Vagina (tissue), 2 donors: ENCODE data around the gene MAP4K2. TPM values are rescaled to one million over a fixed set of nuclear protein-coding genes. Genes with fewer than 3 reads are reported as not detected.

Source experiments
- DNase-seq, 2 donors: peaks; one replicate each; pipeline ENCODE4 v3.0.0-alpha.2; 2017; ENCODE audit errors: extremely low spot score in 2 of 2
- H3K27ac ChIP-seq: fragments of 200-600 bp; sonication (generic); one replicate; pipeline ENCODE4 v1.5.1; 2019
- H3K27me3 ChIP-seq: fragments of 200-600 bp; sonication (generic); one replicate; pipeline ENCODE4 v1.5.1; 2019
- H3K36me3 ChIP-seq, 2 donors: fragments of 200-600 bp; sonication (generic); one replicate each; pipeline ENCODE4 v1.5.1; 2017 to 2019
- H3K4me1 ChIP-seq: fragments of 200-600 bp; sonication (generic); one replicate; pipeline ENCODE4 v1.5.1; 2019
- H3K4me3 ChIP-seq, 2 donors: fragments of 200-600 bp; sonication (generic); 1 replicate in 1 of 2; 2 replicates in 1 of 2; pipeline ENCODE4 v1.5.1; 2016 to 2019
- H3K9me3 ChIP-seq: fragments of 200-600 bp; sonication (generic); one replicate; pipeline ENCODE4 v1.5.1; 2019
- POLR2A ChIP-seq, 2 donors: fragments of 450-650 bp; IDR thresholded peaks; one replicate each; pipeline ENCODE4 v1.6.1; 2017; ENCODE audit warnings: antibody characterized with exemption in 2 of 2, mild to moderate bottlenecking in 2 of 2, moderate library complexity in 2 of 2
- POLR2AphosphoS5 ChIP-seq, 2 donors: sonication (generic); formaldehyde crosslinking; IDR thresholded peaks; one replicate each; pipeline ENCODE4 v1.9.0; 2017; ENCODE audit warnings: antibody characterized with exemption in 2 of 2, mild to moderate bottlenecking in 2 of 2, low read depth in 1 of 2; ENCODE audit not compliant: insufficient read depth in 1 of 2
- intact Hi-C: fragments of 100-400 bp; cut with DNase I; formaldehyde crosslinking; loops from one replicate; pipeline ENCODE4 v1.15.1; 2023
- total RNA-seq: library from RNA; depleted of rRNA; stranded (reverse); fragments of >200 nt; gene quantifications from one replicate; pipeline ENCODE4 v1.2.3, GENCODE V29; 2016
- TF ChIP-seq, protein P1 (sequence below), 3 experiments: fragments of 450-650 bp in 2 of 3; fragments of 200-600 bp in 1 of 3; sonication (generic) in 1 of 3; IDR thresholded peaks; one replicate each; pipeline ENCODE4 v1.5.1; 2017 to 2019; ENCODE audit warnings: antibody characterized with exemption in 3 of 3, mild to moderate bottlenecking in 2 of 3, moderate library complexity in 2 of 3

MAP4K2 gene
- total RNA-seq, 1 donor from 2014 or later: 20.6 TPM

DNA sequence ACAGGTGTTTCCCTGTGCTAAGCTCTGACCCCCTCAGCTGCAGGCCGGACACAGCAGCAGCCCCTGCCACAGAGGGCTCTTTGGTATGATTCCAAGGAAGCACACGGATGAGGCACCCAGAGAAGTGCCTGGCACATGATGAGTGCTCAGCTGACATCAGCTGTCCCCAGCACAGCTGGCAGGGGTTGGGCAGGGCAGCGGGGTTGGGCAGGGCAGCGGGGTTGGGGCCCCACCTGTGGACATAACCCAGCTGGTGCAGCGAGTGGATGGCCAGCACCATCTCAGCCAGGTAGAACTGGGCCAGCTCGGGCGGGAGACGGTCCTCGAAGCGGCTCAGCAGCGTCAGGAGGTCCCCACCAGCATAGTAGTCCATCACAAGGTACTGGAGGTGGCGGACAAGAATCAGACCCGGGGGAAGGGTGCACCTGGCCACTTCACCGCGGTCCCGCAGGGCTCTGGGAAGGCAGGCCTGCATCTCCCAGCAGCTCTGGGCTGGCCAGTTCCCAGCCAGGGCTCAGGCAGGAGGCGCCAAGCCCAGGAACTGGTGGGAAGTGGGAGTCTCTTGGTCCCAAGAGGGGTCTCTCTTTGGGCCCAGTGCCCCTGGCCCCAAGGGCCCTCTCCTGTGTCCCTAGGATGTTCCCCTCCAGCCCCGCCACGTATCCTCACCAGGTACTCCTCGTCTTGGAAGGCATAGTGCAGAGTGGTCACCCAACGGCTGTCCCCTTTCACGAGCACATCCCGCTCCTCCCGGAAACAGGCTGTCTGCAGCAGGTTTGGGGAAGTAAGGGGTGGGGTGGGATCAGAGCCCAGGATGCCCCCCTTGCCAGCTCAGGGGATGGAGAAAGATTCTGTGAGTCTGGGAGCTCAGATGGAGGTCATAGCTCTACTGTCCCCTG, 37.1 kb upstream of the MAP4K2 start:
- TF ChIP-seq, protein P1, sequence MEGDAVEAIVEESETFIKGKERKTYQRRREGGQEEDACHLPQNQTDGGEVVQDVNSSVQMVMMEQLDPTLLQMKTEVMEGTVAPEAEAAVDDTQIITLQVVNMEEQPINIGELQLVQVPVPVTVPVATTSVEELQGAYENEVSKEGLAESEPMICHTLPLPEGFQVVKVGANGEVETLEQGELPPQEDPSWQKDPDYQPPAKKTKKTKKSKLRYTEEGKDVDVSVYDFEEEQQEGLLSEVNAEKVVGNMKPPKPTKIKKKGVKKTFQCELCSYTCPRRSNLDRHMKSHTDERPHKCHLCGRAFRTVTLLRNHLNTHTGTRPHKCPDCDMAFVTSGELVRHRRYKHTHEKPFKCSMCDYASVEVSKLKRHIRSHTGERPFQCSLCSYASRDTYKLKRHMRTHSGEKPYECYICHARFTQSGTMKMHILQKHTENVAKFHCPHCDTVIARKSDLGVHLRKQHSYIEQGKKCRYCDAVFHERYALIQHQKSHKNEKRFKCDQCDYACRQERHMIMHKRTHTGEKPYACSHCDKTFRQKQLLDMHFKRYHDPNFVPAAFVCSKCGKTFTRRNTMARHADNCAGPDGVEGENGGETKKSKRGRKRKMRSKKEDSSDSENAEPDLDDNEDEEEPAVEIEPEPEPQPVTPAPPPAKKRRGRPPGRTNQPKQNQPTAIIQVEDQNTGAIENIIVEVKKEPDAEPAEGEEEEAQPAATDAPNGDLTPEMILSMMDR (IDR thresholded peaks at IDR 0.05): no peak
- TF ChIP-seq POLR2A (IDR thresholded peaks at IDR 0.05) (no peak), POLR2AphosphoS5 (IDR thresholded peaks at IDR 0.05; ENCODE audit: insufficient read depth in 1 of 2, low read depth in 1 of 2) (no peak)
- intact Hi-C loops: no loop called here
- no peaks in the 10 kb centered on the region for H3K9me3 ChIP-seq
- H3K27ac ChIP-seq: no peak overlapping the region
- H3K4me1 ChIP-seq: peaks cover 9% of the 10 kb centered on the region
- H3K4me3 ChIP-seq: no peak overlapping the region
- H3K27me3 ChIP-seq: no peaks in the 10 kb centered on the region
- DNase-seq: no peak
- peaks cover 0 to 7% of the 10 kb centered on the region in 2 donors for H3K36me3 ChIP-seq

DNA sequence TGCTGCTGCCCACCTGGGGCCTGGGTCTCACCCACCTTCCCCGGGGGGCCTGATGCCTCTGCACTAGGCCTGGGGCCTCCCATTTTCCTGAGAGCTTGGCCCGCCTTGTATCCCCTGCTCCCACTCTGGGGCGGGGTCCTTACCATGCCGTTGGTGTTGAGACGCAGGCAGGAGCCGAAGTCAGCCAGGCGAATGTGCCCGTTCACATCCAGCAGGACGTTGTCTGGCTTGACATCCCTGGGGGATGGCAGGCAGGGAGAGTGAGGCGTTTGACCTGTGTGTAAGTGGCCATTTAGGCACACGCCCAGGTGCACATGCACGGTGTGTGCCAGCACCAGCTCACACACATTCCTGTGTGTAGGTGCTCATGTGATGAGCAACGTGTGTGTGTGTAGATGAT, 36.3 kb upstream of the MAP4K2 start:
- DNase-seq: no peak
- Histone ChIP-seq H3K9me3 (no peaks in the 10 kb centered on the region), H3K4me1 (peaks cover 4% of the 10 kb centered on the region), H3K4me3 (no peak overlapping the region), H3K27me3 (no peaks in the 10 kb centered on the region), H3K36me3 (peaks cover 0 to 7% of the 10 kb centered on the region in 2 donors), H3K27ac (no peak overlapping the region)
- intact Hi-C loops: no loop called here
- TF ChIP-seq POLR2AphosphoS5 (IDR thresholded peaks at IDR 0.05; ENCODE audit: insufficient read depth in 1 of 2, low read depth in 1 of 2) (no peak), POLR2A (IDR thresholded peaks at IDR 0.05) (no peak)
- TF ChIP-seq, protein P1 (IDR thresholded peaks at IDR 0.05): no peak

DNA sequence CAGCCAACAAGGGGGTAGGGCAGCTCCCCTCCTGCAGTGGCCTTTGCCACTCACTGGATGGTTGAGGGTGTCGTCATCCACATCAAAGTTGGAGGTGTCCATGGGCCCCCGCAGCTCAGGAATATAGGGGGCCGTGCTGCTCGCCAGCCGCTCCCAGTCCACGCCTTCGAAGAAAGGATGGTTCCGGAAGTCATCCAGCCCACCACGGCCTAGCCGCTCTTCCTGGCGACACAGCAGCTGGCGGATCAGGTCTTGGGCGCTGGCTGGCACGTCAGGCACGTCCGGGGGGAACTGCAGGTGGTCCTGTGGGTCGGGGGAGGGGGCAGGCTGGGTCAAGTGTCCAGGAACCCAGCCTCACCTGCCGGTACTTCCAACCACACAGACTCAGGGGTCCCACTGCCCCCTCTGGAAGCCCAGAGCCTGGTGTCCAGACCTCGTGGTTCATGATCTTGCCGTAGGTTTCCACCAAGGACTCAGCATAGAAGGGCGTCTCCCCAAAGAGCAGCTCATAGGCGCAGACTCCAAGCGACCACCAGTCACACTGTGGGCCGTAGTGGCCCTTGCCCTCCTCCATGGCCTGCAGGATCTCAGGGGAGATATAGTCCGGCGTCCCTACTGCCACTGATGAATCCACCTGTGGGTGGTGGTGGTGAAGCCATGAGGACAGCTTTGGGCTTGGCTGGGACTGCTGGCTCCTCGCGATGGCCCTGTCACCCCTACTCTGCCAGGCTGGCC, 35.8 kb upstream of the MAP4K2 start:
- Histone ChIP-seq H3K27ac (no peak overlapping the region), H3K4me3 (no peak overlapping the region), H3K36me3 (peaks cover 0 to 7% of the 10 kb centered on the region in 2 donors), H3K4me1 (peaks cover 4% of the 10 kb centered on the region), H3K27me3 (no peaks in the 10 kb centered on the region), H3K9me3 (no peaks in the 10 kb centered on the region)
- intact Hi-C loops: no loop called here
- TF ChIP-seq POLR2AphosphoS5 (IDR thresholded peaks at IDR 0.05; ENCODE audit: insufficient read depth in 1 of 2, low read depth in 1 of 2): no peak
- TF ChIP-seq POLR2A (IDR thresholded peaks at IDR 0.05): no peak
- TF ChIP-seq, protein P1 (IDR thresholded peaks at IDR 0.05): no peak
- no peak for DNase-seq

DNA sequence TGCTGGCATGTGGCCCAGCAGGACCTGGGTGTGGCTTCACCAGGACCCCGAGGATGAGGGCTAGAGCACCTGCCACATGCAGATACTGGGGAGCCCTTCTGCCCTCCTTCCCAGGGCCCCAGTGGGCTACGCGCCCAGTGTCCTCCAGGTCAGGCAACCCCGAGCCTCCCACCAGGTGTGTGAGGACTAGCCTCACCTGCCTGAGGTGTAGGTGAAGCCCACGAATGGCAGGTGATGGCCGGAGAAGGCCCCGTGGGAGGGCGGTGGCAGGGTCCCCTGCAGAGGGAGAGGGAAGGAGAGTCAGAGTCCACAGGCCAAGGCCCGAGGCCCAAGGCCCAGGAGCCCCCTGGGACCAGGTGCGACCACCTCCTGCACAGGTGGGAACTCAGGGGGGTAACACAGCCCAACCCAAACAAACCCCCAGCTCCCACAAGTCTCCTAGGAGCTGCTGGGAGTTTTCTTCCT, 34.9 kb upstream of the MAP4K2 start:
- H3K4me1 ChIP-seq: peaks cover 4% of the 10 kb centered on the region
- no peaks in the 10 kb centered on the region for H3K27me3 ChIP-seq
- TF ChIP-seq POLR2A (IDR thresholded peaks at IDR 0.05): no peak
- no peak for TF ChIP-seq POLR2AphosphoS5 (IDR thresholded peaks at IDR 0.05; ENCODE audit: insufficient read depth in 1 of 2, low read depth in 1 of 2)
- no peak for DNase-seq
- H3K36me3 ChIP-seq: peaks cover 0 to 7% of the 10 kb centered on the region in 2 donors
- no peaks in the 10 kb centered on the region for H3K9me3 ChIP-seq
- no peak overlapping the region for H3K27ac ChIP-seq
- H3K4me3 ChIP-seq: no peak overlapping the region
- intact Hi-C loops: no loop called here

DNA sequence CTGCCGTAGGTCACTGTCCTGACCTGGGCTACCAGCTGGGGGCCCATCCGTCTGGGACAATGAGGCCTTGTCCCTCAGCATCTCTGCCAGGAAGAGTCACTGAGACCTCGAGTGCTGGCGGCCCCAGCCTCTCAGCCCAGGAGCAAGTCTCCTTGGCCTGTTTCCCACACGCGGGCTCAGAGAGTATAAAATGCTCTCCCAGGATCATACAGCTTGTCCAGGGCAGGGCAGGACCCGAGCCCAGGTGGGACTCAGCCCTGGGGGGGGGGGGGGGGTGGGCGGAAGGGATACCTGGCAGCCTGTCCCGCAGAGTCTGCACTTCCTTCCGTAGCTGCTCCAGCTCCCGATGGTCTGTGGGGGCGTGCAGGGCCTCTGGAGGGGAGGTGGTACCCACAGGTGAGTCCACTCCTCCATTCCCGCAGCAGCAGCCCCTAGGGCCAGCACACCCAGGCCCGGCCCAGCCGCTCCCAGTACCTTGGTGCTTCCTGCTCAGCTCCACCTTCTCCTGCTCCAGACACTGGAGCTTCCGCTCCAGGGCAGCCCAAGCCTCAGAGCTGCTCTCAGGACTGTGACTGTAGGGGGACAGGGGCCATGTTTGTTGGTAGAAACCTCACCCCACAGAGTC, 33.5 kb upstream of the MAP4K2 start:
- intact Hi-C loops: no loop called here
- peaks cover 0 to 7% of the 10 kb centered on the region in 2 donors for H3K36me3 ChIP-seq
- no peak for DNase-seq
- H3K4me3 ChIP-seq: no peak overlapping the region
- no peaks in the 10 kb centered on the region for H3K9me3 ChIP-seq
- no peaks in the 10 kb centered on the region for H3K27me3 ChIP-seq
- no peaks in the 10 kb centered on the region for H3K4me1 ChIP-seq
- TF ChIP-seq, protein P1 (IDR thresholded peaks at IDR 0.05): no peak
- no peak for TF ChIP-seq POLR2A (IDR thresholded peaks at IDR 0.05)
- no peak for TF ChIP-seq POLR2AphosphoS5 (IDR thresholded peaks at IDR 0.05; ENCODE audit: insufficient read depth in 1 of 2, low read depth in 1 of 2)
- no peak overlapping the region for H3K27ac ChIP-seq
